SK-N-SH (cell line): ENCODE measurements around the gene RPP25. TPM values are rescaled to one million over a fixed set of nuclear protein-coding genes. Genes with fewer than 3 reads are reported as not detected.

Experiments used
- CTCF ChIA-PET: fragments of 300-600, 350-600 bp; formaldehyde crosslinking; extraction: SDS; loops from one replicate; lab custom pipeline; 2021; lab: Yijun Ruan, JAX
- POLR2A ChIA-PET: fragments of 350-600 bp; sonication (Branson Sonifier 250); formaldehyde crosslinking; extraction: SDS; loops from one replicate; lab custom pipeline; 2020; ENCODE audit warnings: antibody characterized with exemption, inconsistent platforms; lab: Yijun Ruan, JAX
- DNase-seq: peaks from one replicate; pipeline ENCODE4 v3.0.0; 2012
- H2AFZ ChIP-seq: fragments of 200-600 bp; sonication (generic); 2 replicates; pipeline ENCODE4 v1.8.1; 2016; ENCODE audit warnings: antibody characterized with exemption, mild to moderate bottlenecking, low read depth
- H3F3A ChIP-seq: fragments of 200-600 bp; sonication (generic); replicated peaks from 2 replicates; pipeline ENCODE3; 2016; ENCODE audit warnings: antibody characterized with exemption, mild to moderate bottlenecking; ENCODE audit not compliant: insufficient read depth
- H3K27ac ChIP-seq, 2 experiments: fragments of 200-500 bp in 1 of 2; fragments of 200-600 bp in 1 of 2; sonication (Bioruptor generic) in 1 of 2; sonication (generic), shearing (Covaris generic) in 1 of 2; 2 replicates each; pipeline versions ENCODE4 v1.5.1 to v1.6.1; 2014 to 2016; ENCODE audit warnings: low read depth in 2 of 2, inconsistent platforms in 1 of 2, low read length in 1 of 2, mild to moderate bottlenecking in 1 of 2, mixed read lengths in 1 of 2
- H3K27me3 ChIP-seq: fragments of 200-600 bp; sonication (generic), shearing (Covaris generic); 2 replicates; pipeline ENCODE4 v1.6.1; 2016; ENCODE audit warnings: mixed run types; ENCODE audit not compliant: insufficient read depth
- H3K36me3 ChIP-seq, 2 experiments: fragments of 200-500 bp in 1 of 2; fragments of 200-600 bp in 1 of 2; sonication (Bioruptor generic) in 1 of 2; sonication (generic) in 1 of 2; replicated peaks in 1 of 2; 2 replicates each; pipeline versions ENCODE3 to v1.5.1; 2014 to 2016; ENCODE audit warnings: low read length in 1 of 2, mild to moderate bottlenecking in 1 of 2; ENCODE audit not compliant: insufficient read depth in 2 of 2, control insufficient read depth in 1 of 2
- H3K4me1 ChIP-seq, 2 experiments: fragments of 200-500 bp in 1 of 2; fragments of 200-600 bp in 1 of 2; sonication (Bioruptor generic) in 1 of 2; sonication (generic), shearing (Covaris generic) in 1 of 2; 2 replicates each; pipeline versions ENCODE4 v1.5.1 to v1.6.1; 2014 to 2016; ENCODE audit warnings: low read depth in 1 of 2, low read length in 1 of 2, mixed run types in 1 of 2; ENCODE audit not compliant: insufficient read depth in 2 of 2, control insufficient read depth in 1 of 2
- H3K4me2 ChIP-seq: fragments of 200-600 bp; sonication (generic), shearing (Covaris generic); 2 replicates; pipeline ENCODE4 v1.6.1; 2017; ENCODE audit warnings: mixed run types
- H3K4me3 ChIP-seq, 2 experiments: fragments of 200-500 bp in 1 of 2; fragments of 200-600 bp in 1 of 2; sonication (Bioruptor generic) in 1 of 2; sonication (generic), shearing (Covaris generic) in 1 of 2; 2 replicates each; pipeline versions ENCODE4 v1.5.1 to v1.8.1; 2014 to 2016; ENCODE audit warnings: low read depth in 2 of 2, inconsistent platforms in 1 of 2, low read length in 1 of 2, mild to moderate bottlenecking in 1 of 2, mixed read lengths in 1 of 2, moderate library complexity in 1 of 2
- H3K79me2 ChIP-seq: fragments of 200-600 bp; sonication (generic); 2 replicates; pipeline ENCODE4 v1.8.1; 2017; ENCODE audit warnings: mild to moderate bottlenecking; ENCODE audit not compliant: insufficient read depth
- H3K9ac ChIP-seq: fragments of 200-600 bp; sonication (generic); 2 replicates; pipeline ENCODE4 v1.6.1; 2017; ENCODE audit warnings: mixed run types
- H3K9me2 ChIP-seq: fragments of 200-600 bp; sonication (generic); 2 replicates; pipeline ENCODE4 v1.6.1; 2017; ENCODE audit warnings: mixed run types
- H3K9me3 ChIP-seq: fragments of 200-600 bp; sonication (generic); 2 replicates; pipeline ENCODE4 v1.6.1; 2017; ENCODE audit warnings: mixed run types, mild to moderate bottlenecking, moderate library complexity
- H4K20me1 ChIP-seq: fragments of 200-600 bp; sonication (generic); 2 replicates; pipeline ENCODE4 v1.6.1; 2017; ENCODE audit warnings: mild to moderate bottlenecking, mixed run types; ENCODE audit not compliant: insufficient read depth
- CHD2 ChIP-seq: fragments of 150-350 bp; IDR thresholded peaks from 2 replicates; pipeline ENCODE4 v1.6.1; 2018; ENCODE audit warnings: low read length; ENCODE audit not compliant: partially characterized antibody
- CTCF ChIP-seq: fragments of 200-600 bp; sonication (generic); IDR thresholded peaks from 2 replicates; pipeline ENCODE4 v1.6.1; 2017; ENCODE audit warnings: antibody characterized with exemption, mild to moderate bottlenecking, moderate library complexity
- ELF1 ChIP-seq: IDR thresholded peaks from 2 replicates; pipeline ENCODE4 v1.4.0; 2012
- FOSL2 ChIP-seq: IDR thresholded peaks from 2 replicates; pipeline ENCODE4 v1.4.0; 2012; ENCODE audit warnings: low read depth, mild to moderate bottlenecking, moderate library complexity, borderline replicate concordance
- GABPA ChIP-seq: IDR thresholded peaks from 2 replicates; pipeline ENCODE4 v1.4.0; 2012; ENCODE audit warnings: low read depth, mild to moderate bottlenecking
- MXI1 ChIP-seq: IDR thresholded peaks from 2 replicates; pipeline ENCODE4 v1.6.1; 2012; ENCODE audit warnings: mild to moderate bottlenecking, low read depth, low read length, improper control_type of control experiment
- NFIC ChIP-seq: IDR thresholded peaks from 2 replicates; pipeline ENCODE4 v1.4.0; 2012; ENCODE audit warnings: borderline replicate concordance
- RXRA ChIP-seq: IDR thresholded peaks from 2 replicates; pipeline ENCODE4 v1.4.0; 2012; ENCODE audit warnings: low read depth, mild to moderate bottlenecking, borderline replicate concordance
- SIN3A ChIP-seq: IDR thresholded peaks from 2 replicates; pipeline ENCODE4 v1.6.1; 2012; ENCODE audit warnings: low read depth, mild to moderate bottlenecking, low read length, moderate library complexity, borderline replicate concordance
- YY1 ChIP-seq: IDR thresholded peaks from 2 replicates; pipeline ENCODE4 v1.4.0; 2012; ENCODE audit warnings: low read depth, mild to moderate bottlenecking
- whole genome bisulfite sequencing: methylation state at CpG from one replicate; pipeline ENCODE4 v1.1.6; 2017; ENCODE audit warnings: low lambda C conversion rate; 5-methylcytosine and 5-hydroxymethylcytosine counted together
- polyA plus RNA-seq, 3 experiments: library from polyadenylated mRNA; depleted of rRNA; stranded (reverse); fragments of >200 nt; gene quantifications; 2 replicates each; pipeline ENCODE4 v1.2.3, GENCODE V29; 2012
- TF ChIP-seq, protein P1 (sequence below): IDR thresholded peaks from 2 replicates; pipeline ENCODE4 v1.6.1; 2012; ENCODE audit warnings: mild to moderate bottlenecking, low read depth, low read length, moderate library complexity
- TF ChIP-seq, protein P2 (sequence below): IDR thresholded peaks from 2 replicates; pipeline ENCODE4 v1.4.0; 2012; ENCODE audit warnings: low read depth
- TF ChIP-seq, protein P3 (sequence below): IDR thresholded peaks from 2 replicates; pipeline ENCODE4; 2012

RPP25 gene
- polyA plus RNA-seq, 1 of the 3 experiments (the other 2 are of a cell fraction): 1.7 TPM

DNA sequence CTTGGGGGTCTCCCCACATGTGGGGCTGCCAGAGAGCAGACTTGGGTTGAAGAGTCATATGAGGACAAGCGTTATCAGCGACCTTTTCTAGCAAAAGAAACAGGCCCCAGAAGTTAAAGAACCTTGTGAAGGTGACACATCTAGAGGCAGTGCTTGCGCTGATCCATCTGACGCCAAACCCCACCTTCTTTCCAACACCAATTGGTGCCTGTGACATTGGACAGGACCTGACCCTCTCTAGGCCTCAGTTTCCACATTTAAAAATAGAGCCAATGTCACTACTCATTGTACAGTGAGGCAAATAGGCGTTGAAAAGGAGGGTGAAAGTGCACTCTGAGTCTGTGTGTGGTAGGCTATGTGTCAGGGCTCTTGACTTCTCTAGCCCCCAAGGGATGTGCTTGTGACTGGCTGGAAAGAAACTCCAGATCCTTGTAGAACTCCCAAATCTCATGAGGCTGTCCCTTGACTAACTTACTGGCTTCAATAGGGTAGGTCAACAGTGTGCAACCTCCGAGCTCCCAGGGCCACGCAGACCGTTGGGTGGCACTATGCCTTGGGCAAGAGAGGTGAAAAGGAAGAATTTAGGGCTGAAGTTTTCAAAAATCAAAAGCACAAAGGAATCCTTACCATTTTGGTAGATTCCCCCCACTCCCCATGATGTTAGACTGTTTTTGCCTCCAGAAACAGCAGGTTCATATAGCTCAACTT, 49.3 kb downstream of the RPP25 start:
- TF ChIP-seq, protein P1, sequence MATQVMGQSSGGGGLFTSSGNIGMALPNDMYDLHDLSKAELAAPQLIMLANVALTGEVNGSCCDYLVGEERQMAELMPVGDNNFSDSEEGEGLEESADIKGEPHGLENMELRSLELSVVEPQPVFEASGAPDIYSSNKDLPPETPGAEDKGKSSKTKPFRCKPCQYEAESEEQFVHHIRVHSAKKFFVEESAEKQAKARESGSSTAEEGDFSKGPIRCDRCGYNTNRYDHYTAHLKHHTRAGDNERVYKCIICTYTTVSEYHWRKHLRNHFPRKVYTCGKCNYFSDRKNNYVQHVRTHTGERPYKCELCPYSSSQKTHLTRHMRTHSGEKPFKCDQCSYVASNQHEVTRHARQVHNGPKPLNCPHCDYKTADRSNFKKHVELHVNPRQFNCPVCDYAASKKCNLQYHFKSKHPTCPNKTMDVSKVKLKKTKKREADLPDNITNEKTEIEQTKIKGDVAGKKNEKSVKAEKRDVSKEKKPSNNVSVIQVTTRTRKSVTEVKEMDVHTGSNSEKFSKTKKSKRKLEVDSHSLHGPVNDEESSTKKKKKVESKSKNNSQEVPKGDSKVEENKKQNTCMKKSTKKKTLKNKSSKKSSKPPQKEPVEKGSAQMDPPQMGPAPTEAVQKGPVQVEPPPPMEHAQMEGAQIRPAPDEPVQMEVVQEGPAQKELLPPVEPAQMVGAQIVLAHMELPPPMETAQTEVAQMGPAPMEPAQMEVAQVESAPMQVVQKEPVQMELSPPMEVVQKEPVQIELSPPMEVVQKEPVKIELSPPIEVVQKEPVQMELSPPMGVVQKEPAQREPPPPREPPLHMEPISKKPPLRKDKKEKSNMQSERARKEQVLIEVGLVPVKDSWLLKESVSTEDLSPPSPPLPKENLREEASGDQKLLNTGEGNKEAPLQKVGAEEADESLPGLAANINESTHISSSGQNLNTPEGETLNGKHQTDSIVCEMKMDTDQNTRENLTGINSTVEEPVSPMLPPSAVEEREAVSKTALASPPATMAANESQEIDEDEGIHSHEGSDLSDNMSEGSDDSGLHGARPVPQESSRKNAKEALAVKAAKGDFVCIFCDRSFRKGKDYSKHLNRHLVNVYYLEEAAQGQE: no peak
- TF ChIP-seq, protein P2, sequence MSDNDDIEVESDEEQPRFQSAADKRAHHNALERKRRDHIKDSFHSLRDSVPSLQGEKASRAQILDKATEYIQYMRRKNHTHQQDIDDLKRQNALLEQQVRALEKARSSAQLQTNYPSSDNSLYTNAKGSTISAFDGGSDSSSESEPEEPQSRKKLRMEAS: no peak
- TF ChIP-seq MXI1 (peak; percentile 9; the same call in 1 of the 2 replicates), CTCF (no peak), SIN3A (no peak), FOSL2 (no peak), ELF1 (no peak), CHD2 (no peak), NFIC (no peak), RXRA (no peak), GABPA (0 out of 2 replicates have a peak, but pooled peaks have one; percentile 1), YY1 (no peak)
- TF ChIP-seq, protein P3, sequence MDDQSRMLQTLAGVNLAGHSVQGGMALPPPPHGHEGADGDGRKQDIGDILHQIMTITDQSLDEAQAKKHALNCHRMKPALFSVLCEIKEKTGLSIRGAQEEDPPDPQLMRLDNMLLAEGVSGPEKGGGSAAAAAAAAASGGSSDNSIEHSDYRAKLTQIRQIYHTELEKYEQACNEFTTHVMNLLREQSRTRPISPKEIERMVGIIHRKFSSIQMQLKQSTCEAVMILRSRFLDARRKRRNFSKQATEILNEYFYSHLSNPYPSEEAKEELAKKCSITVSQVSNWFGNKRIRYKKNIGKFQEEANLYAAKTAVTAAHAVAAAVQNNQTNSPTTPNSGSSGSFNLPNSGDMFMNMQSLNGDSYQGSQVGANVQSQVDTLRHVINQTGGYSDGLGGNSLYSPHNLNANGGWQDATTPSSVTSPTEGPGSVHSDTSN: no peak
- H3K79me2 ChIP-seq: peaks cover 24% of the 10 kb centered on the region
- H3K27me3 ChIP-seq: no peaks in the 10 kb centered on the region
- ChIA-PET CTCF (interaction anchor here (1.7 to 2.5 kb wide), 3 partner anchors 42 to 137 kb away, joined by 7 to 22 read pairs (median 18); no protein-coding TSS in a partner anchor), POLR2A (interaction anchor here (1.0 to 3.0 kb wide), 8 partner anchors 10 to 136 kb away, joined by 3 to 17 read pairs (median 8); partner anchors contain the start of genes MPI and SCAMP5)
- H4K20me1 ChIP-seq: no peaks in the 10 kb centered on the region
- H3K4me1 ChIP-seq: peaks cover 0 to 18% of the 10 kb centered on the region in 2 experiments; a peak in 3 of 4 replicates
- no peak for DNase-seq
- H3K36me3 ChIP-seq: peaks cover 17 to 25% of the 10 kb centered on the region in 2 experiments
- peak overlapping the region; percentile 86 to 89 for H3K4me3 ChIP-seq
- H3K9me2 ChIP-seq: no peaks in the 10 kb centered on the region
- no peaks in the 10 kb centered on the region for H3K9me3 ChIP-seq
- peak overlapping the region; percentile 88 for H3K9ac ChIP-seq
- H3F3A ChIP-seq: peaks cover 2% of the 10 kb centered on the region
- H3K27ac ChIP-seq: peak overlapping the region; percentile 58 to 84
- WGBS: 69% methylated on average over 8 of the region's 8 CpGs
- peak overlapping the region; percentile 88 for H2AFZ ChIP-seq
- H3K4me2 ChIP-seq: peak overlapping the region; percentile 90
